GM18499 (cell line): ENCODE measurements around the gene BAZ2B.
A peak's percentile ranks its signal among the peaks of the same experiment; 100 is the strongest.

Experiments used
- ATAC-seq: cut with Tn5 transposase; IDR thresholded peaks from one replicate; pipeline ENCODE4 v1.9.1; 2021; ENCODE audit warnings: moderate number of reproducible peaks; ENCODE audit not compliant: insufficient read depth, unreplicated experiment

The BAZ2B gene

GRCh38 chr2:159617646-159618045, 1.3 kb upstream of the BAZ2B start:
- no peak for ATAC-seq

GRCh38 chr2:159617100-159617499, 752 bp upstream of the BAZ2B start:
- no peak for ATAC-seq

- peak; percentile 44 for ATAC-seq
Observed at GRCh38 chr2:159615367-159616285, 722 bp downstream of the BAZ2B start.

GRCh38 chr2:159614534-159615366, 1.6 kb downstream of the BAZ2B start:
- ATAC-seq, result no peak

GRCh38 chr2:159613651-159614285, 2.6 kb downstream of the BAZ2B start:
- ATAC-seq, result no peak

GRCh38 chr2:159613091-159613490, 3.3 kb downstream of the BAZ2B start:
- ATAC-seq, result no peak

GRCh38 chr2:159612255-159612901, 4.0 kb downstream of the BAZ2B start:
- no peak for ATAC-seq

- no peak for ATAC-seq
Observed at GRCh38 chr2:159609811-159610549, 6.4 kb downstream of the BAZ2B start.

- no peak for ATAC-seq
Observed at GRCh38 chr2:159608723-159609308, 7.5 kb downstream of the BAZ2B start.

GRCh38 chr2:159608108-159608507, 8.2 kb downstream of the BAZ2B start:
- no peak for ATAC-seq

- no peak for ATAC-seq
Observed at GRCh38 chr2:159606287-159606686, 10.1 kb downstream of the BAZ2B start.

- ATAC-seq, result no peak
Observed at GRCh38 chr2:159605441-159606178, 10.7 kb downstream of the BAZ2B start.

GRCh38 chr2:159604159-159604558, 12.2 kb downstream of the BAZ2B start:
- ATAC-seq, result no peak

- ATAC-seq, result no peak
Observed at GRCh38 chr2:159600752-159601151, 15.6 kb downstream of the BAZ2B start.

GRCh38 chr2:159595410-159596046, 20.8 kb downstream of the BAZ2B start:
- ATAC-seq, result no peak

GRCh38 chr2:159592441-159592840, 23.9 kb downstream of the BAZ2B start:
- ATAC-seq, result no peak

- ATAC-seq, result no peak
Observed at GRCh38 chr2:159591221-159591620, 25.1 kb downstream of the BAZ2B start.

- no peak for ATAC-seq
Observed at GRCh38 chr2:159589286-159589685, 27.1 kb downstream of the BAZ2B start.
